Small intestine (tissue), 16 donors: Measurements from ENCODE around the gene PRSS1. TPM values are rescaled to one million over a fixed set of nuclear protein-coding genes. Genes with fewer than 3 reads are reported as not detected.
"Not testable (repeated sequence)": the region's sequence is repeated elsewhere in the genome, so short reads cannot be mapped to it uniquely, and the experiment has no call there.

Source experiments
- DNase-seq, 2 donors: peaks; one replicate each; pipeline versions ENCODE4 v3.0.0 to v3.0.0-alpha.2; 2013
- FAIRE-seq: peaks from 2 replicates; lab custom pipeline; 2012; peaks lifted over from hg19 to GRCh38; lab: Jason Lieb, UNC
- H3K27ac ChIP-seq, 3 donors: one replicate each; pipeline ENCODE4 v1.5.1; 2013; ENCODE audit warnings: low read length in 2 of 3, mild to moderate bottlenecking in 2 of 3, control low read depth in 1 of 3, inconsistent platforms in 1 of 3, low read depth in 1 of 3, moderate library complexity in 1 of 3
- H3K27me3 ChIP-seq, 3 donors: one replicate each; pipeline ENCODE4 v1.6.1; 2013; ENCODE audit warnings: low read length in 3 of 3, inconsistent platforms in 1 of 3; ENCODE audit not compliant: control insufficient read depth in 3 of 3, insufficient read depth in 3 of 3
- H3K36me3 ChIP-seq, 3 donors: one replicate each; pipeline ENCODE4 v1.6.1; 2013; ENCODE audit warnings: low read length in 3 of 3, inconsistent platforms in 1 of 3, low read depth in 1 of 3, mild to moderate bottlenecking in 1 of 3, moderate library complexity in 1 of 3; ENCODE audit not compliant: control insufficient read depth in 3 of 3, insufficient read depth in 2 of 3
- H3K4me1 ChIP-seq, 3 donors: one replicate each; pipeline ENCODE4 v1.6.1; 2013; ENCODE audit warnings: low read length in 2 of 3, inconsistent platforms in 1 of 3, low read depth in 1 of 3, mild to moderate bottlenecking in 1 of 3, moderate library complexity in 1 of 3; ENCODE audit not compliant: control insufficient read depth in 3 of 3, insufficient read depth in 2 of 3
- H3K4me3 ChIP-seq, 3 donors: one replicate each; pipeline ENCODE4 v1.5.1; 2013; ENCODE audit warnings: low read length in 3 of 3, control low read depth in 1 of 3, inconsistent platforms in 1 of 3, low read depth in 1 of 3, mild to moderate bottlenecking in 1 of 3, moderate library complexity in 1 of 3
- H3K9me3 ChIP-seq, 2 donors: one replicate each; pipeline ENCODE4 v1.6.1; 2013; ENCODE audit warnings: low read depth in 1 of 2, low read length in 1 of 2; ENCODE audit not compliant: control insufficient read depth in 2 of 2, insufficient read depth in 1 of 2
- WGBS, 3 donors: extraction: QIAGEN DNeasy Blood & Tissue Kit; methylation state at CpG; one replicate each; pipeline ENCODE4 v1.1.7; 2013; 5-methylcytosine and 5-hydroxymethylcytosine counted together
- long read RNA-seq, 10 donors: transcript quantifications; one replicate each; lab custom pipeline, GENCODE V29; 2026
- polyA plus RNA-seq, 4 donors: library from polyadenylated mRNA; stranded (reverse) in 3 of 4; unstranded in 1 of 4; fragments of 200-250 nt in 3 of 4; fragments of 120-200 nt in 1 of 4; gene quantifications; one replicate each; pipeline versions ENCODE4 v1.2.1 to v1.2.3, GENCODE V29; 2013
- donor health status: healthy with polysubstance abuse.
- donor health status: control.
- donor health status: control.
- donor health status: Bipolar disorder and iron deficiency.
- donor health status: healthy.

Gene PRSS1
- polyA plus RNA-seq = 10 to 100 TPM in 3 of 4 donors, under 1 TPM in 1; 0.06 to 28.2 (median 15.0) TPM
- long read RNA-seq, donor 1 = 0 reads
- long read RNA-seq, donor 2 = 0 reads
- long read RNA-seq, donor 3, partial matches to known transcripts = 41 of 41 reads
- long read RNA-seq, donor 3, other reads (novel, unspliced or antisense) = 0 of 41 reads
- long read RNA-seq, donor 4 = 0 reads
- long read RNA-seq, donor 5 = 0 reads
- long read RNA-seq, donor 6 = 0 reads
- long read RNA-seq, donor 7 = 0 reads
- long read RNA-seq, donor 8 = 0 reads
- long read RNA-seq, donor 9 = 0 reads
- long read RNA-seq, donor 10 = 0 reads

GRCh38 chr7:142749218-142749993 lies at the start of gene PRSS1:
TSS of gene PRSS1 (plus strand) at chr7:142749472. CDS start at chr7:142749485, 13 bp downstream.
- FAIRE-seq = no peak
- no peaks in the 10 kb centered on the region for H3K9me3 ChIP-seq
- peaks cover 0 to 6% (median 0%) of the 10 kb centered on the region in 3 donors for H3K27me3 ChIP-seq
- peak in 1 of 2 donors; percentile 7 for DNase-seq
- no peak within 1 kb of the TSS for H3K4me3 ChIP-seq
- H3K4me1 ChIP-seq = no peaks in the 10 kb centered on the region
- WGBS, 3 donors = 74 to 81% (median 75%) methylated on average over 11 of the region's 11 CpGs
- no peak within 1 kb of the TSS for H3K27ac ChIP-seq
- H3K36me3 ChIP-seq = no peaks in the 10 kb centered on the region

- H3K4me3 ChIP-seq, DNase-seq, FAIRE-seq, H3K4me1 ChIP-seq, H3K27me3 ChIP-seq, H3K9me3 ChIP-seq, H3K36me3 ChIP-seq, H3K27ac ChIP-seq: not testable (repeated sequence)
- WGBS, 3 donors = 32 to 69% (median 48%) methylated on average over 1 of the region's 1 CpG
These were observed 48.3 kb upstream of the PRSS1 start for GRCh38 chr7:142700935-142701334.

- Histone ChIP-seq H3K27me3 (no peaks in the 10 kb centered on the region), H3K9me3 (peaks cover 0 to 6% of the 10 kb centered on the region in 2 donors), H3K4me1 (no peaks in the 10 kb centered on the region), H3K27ac (no peak overlapping the region), H3K4me3 (no peak overlapping the region), H3K36me3 (no peaks in the 10 kb centered on the region)
- WGBS, 3 donors = 81 to 91% (median 86%) methylated on average over 9 of the region's 9 CpGs
- FAIRE-seq (no peak), DNase-seq (no peak)
These were observed 45.5 kb upstream of the PRSS1 start for GRCh38 chr7:142703655-142704305.

GRCh38 chr7:142708726-142709125 lies 40.5 kb upstream of the PRSS1 start:
- not testable (repeated sequence) for H3K27me3 ChIP-seq, H3K9me3 ChIP-seq, H3K4me1 ChIP-seq, FAIRE-seq, H3K36me3 ChIP-seq, H3K4me3 ChIP-seq, DNase-seq
- peak overlapping the region in 1 of 3 donors; percentile 11 for H3K27ac ChIP-seq

- DNase-seq = peak in 1 of 2 donors; percentile 48
- no peak for FAIRE-seq
- WGBS, 3 donors = 57 to 76% (median 57%) methylated on average over 6 of the region's 6 CpGs
- Histone ChIP-seq H3K36me3 (no peaks in the 10 kb centered on the region), H3K27ac (no peak overlapping the region), H3K4me3 (no peak overlapping the region), H3K4me1 (no peaks in the 10 kb centered on the region), H3K9me3 (no peaks in the 10 kb centered on the region), H3K27me3 (no peaks in the 10 kb centered on the region)
These were observed 39.4 kb upstream of the PRSS1 start for GRCh38 chr7:142709921-142710320.

GRCh38 chr7:142711196-142711595 lies 38.1 kb upstream of the PRSS1 start:
- Histone ChIP-seq H3K27me3 (no peaks in the 10 kb centered on the region), H3K27ac (no peak overlapping the region), H3K4me3 (no peak overlapping the region), H3K36me3 (no peaks in the 10 kb centered on the region), H3K4me1 (no peaks in the 10 kb centered on the region), H3K9me3 (no peaks in the 10 kb centered on the region)
- WGBS, 3 donors = 22 to 59% (median 49%) methylated on average over 2 of the region's 2 CpGs
- no peak for FAIRE-seq
- no peak for DNase-seq

- Histone ChIP-seq H3K4me1 (no peaks in the 10 kb centered on the region), H3K4me3 (no peak overlapping the region), H3K36me3 (no peaks in the 10 kb centered on the region), H3K27me3 (no peaks in the 10 kb centered on the region), H3K9me3 (no peaks in the 10 kb centered on the region), H3K27ac (no peak overlapping the region)
- DNase-seq (peak; percentile 27 to 56), FAIRE-seq (no peak)
- 18 to 48% (median 18%) methylated on average over 18 of the region's 18 CpGs for WGBS, 3 donors
These were observed 37.3 kb upstream of the PRSS1 start for GRCh38 chr7:142711746-142712616.

GRCh38 chr7:142712617-142712957 lies 36.7 kb upstream of the PRSS1 start:
- no peak for FAIRE-seq
- no peak overlapping the region for H3K4me3 ChIP-seq

More at GRCh38 chr7:142712617-142712957, 36.7 kb upstream of the PRSS1 start:
- Histone ChIP-seq H3K4me1 (no peaks in the 10 kb centered on the region), H3K27ac (no peak overlapping the region), H3K36me3 (no peaks in the 10 kb centered on the region), H3K9me3 (no peaks in the 10 kb centered on the region), H3K27me3 (no peaks in the 10 kb centered on the region)
- DNase-seq = no peak
- WGBS, 3 donors = 88 to 90% (median 89%) methylated on average over 4 of the region's 4 CpGs
